K562 (cell line): ENCODE measurements around the gene LETM1.

ENCODE experiments used
- CREB1 ChIP-seq, 2 experiments: sonication (generic) in 1 of 2; formaldehyde crosslinking in 1 of 2; IDR thresholded peaks; 2 replicates each; pipeline versions ENCODE4 v1.6.1 to v1.8.0; 2012 to 2022; ENCODE audit warnings: inconsistent platforms in 1 of 2, mild to moderate bottlenecking in 1 of 2, missing genetic modification reagents in 1 of 2, moderate library complexity in 1 of 2
- SMARCB1 ChIP-seq: IDR thresholded peaks from 2 replicates; pipeline ENCODE4 v1.6.1; 2011; ENCODE audit warnings: improper control_type of control experiment, low read depth; ENCODE audit not compliant: insufficient read length
- TF ChIP-seq, protein P1 (sequence below): sonication (generic); formaldehyde crosslinking; IDR thresholded peaks from 2 replicates; pipeline ENCODE4 v1.9.0; 2022; ENCODE audit warnings: mild to moderate bottlenecking, missing genetic modification reagents

DNA sequence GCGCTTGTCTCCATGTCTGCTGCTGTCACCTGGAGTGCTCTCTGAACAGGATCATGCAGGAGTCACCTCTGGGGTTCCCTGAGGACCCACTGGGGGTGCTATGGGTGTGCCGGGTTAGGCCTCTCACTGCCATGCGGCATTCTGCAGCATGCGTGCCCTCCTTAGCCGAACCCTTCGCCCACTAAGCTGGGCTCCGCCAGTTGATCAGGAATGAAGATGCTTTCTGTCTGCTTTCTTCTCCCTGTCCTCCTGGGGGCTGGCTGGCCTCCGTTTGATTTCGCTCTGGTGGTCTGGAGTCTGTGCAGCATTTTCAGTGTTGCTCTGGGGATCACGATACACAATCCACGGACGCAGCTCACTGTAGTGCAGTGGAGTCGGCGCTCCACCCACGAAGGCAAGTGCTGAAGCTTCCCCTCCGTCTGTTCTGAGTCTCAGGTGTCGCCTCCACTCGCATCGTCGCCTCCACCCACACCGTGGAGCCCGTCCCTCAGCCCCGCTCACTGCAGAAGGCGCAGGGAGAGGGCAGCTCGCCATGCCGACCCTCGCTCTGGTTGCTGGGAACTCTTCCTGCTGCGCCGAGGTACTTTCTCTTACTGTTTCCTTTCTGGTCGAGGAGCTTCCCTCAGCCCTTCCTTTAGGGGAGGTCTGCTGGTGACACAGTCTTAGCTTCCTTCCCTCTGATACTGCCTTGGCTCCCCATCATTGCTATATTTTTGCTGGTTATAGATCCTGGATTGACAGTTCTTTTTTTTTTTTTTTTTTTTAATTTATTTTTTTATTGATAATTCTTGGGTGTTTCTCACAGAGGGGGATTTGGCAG is 29.2 kb downstream of the LETM1 start:
- TF ChIP-seq CREB1 (IDR thresholded peaks at IDR 0.05) = no peak
- TF ChIP-seq CREB1 (CRISPR knock-in tag; IDR thresholded peaks at IDR 0.05) = no peak
- TF ChIP-seq SMARCB1 = no peak
- TF ChIP-seq, protein P1, sequence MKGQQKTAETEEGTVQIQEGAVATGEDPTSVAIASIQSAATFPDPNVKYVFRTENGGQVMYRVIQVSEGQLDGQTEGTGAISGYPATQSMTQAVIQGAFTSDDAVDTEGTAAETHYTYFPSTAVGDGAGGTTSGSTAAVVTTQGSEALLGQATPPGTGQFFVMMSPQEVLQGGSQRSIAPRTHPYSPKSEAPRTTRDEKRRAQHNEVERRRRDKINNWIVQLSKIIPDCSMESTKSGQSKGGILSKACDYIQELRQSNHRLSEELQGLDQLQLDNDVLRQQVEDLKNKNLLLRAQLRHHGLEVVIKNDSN = no peak
